WTC11 (cell line): ENCODE measurements around the gene HES6. TPM values are rescaled to one million over a fixed set of nuclear protein-coding genes. Genes with fewer than 3 reads are reported as not detected.

ENCODE experiments used
- ATAC-seq: fragments of 200-7000 bp; cut with Tn5 transposase; 2 replicates; pipeline ENCODE4 v1.10.0; 2021; ENCODE audit warnings: mild to moderate bottlenecking, moderate library complexity
- CTCF ChIA-PET: fragments of 300-600 bp; sonication (Branson Sonifier 250); formaldehyde crosslinking; loops from one replicate; lab custom pipeline; 2021; ENCODE audit warnings: antibody characterized with exemption; lab: Charles Lee
- POLR2A ChIA-PET: fragments of 350-600 bp; sonication (Branson Sonifier 250); formaldehyde crosslinking; loops from one replicate; lab custom pipeline; 2021; ENCODE audit warnings: antibody characterized with exemption; lab: Charles Lee
- DNase-seq: peaks from one replicate; pipeline ENCODE4 v3.0.0; 2021; ENCODE audit warnings: low spot score
- H3K27ac Mint-ChIP-seq: 2 replicates; pipeline ENCODE4 v1.8.0; 2021; ENCODE audit warnings: mixed read lengths
- H3K27me3 Mint-ChIP-seq: 2 replicates; pipeline ENCODE4 v1.8.0; 2021; ENCODE audit warnings: low read depth, mild to moderate bottlenecking, moderate library complexity, mixed read lengths
- H3K36me3 Mint-ChIP-seq: 2 replicates; pipeline ENCODE4 v1.8.0; 2021; ENCODE audit warnings: mixed read lengths
- H3K4me1 Mint-ChIP-seq: 2 replicates; pipeline ENCODE4 v1.8.0; 2022; ENCODE audit warnings: mixed read lengths
- H3K4me3 Mint-ChIP-seq: 2 replicates; pipeline ENCODE4 v1.8.0; 2021; ENCODE audit warnings: mild to moderate bottlenecking, moderate library complexity, mixed read lengths
- H3K9me3 Mint-ChIP-seq: 2 replicates; pipeline ENCODE4 v1.8.0; 2021; ENCODE audit warnings: mixed read lengths
- E2F1 ChIP-seq: sonication (generic); formaldehyde crosslinking; IDR thresholded peaks from 2 replicates; pipeline ENCODE4 v1.8.0; 2022; ENCODE audit warnings: mild to moderate bottlenecking, missing genetic modification reagents
- E2F5 ChIP-seq: sonication (generic); formaldehyde crosslinking; IDR thresholded peaks from 2 replicates; pipeline ENCODE4 v1.8.1; 2022; ENCODE audit warnings: mild to moderate bottlenecking, moderate library complexity, missing genetic modification reagents
- ELF4 ChIP-seq: sonication (generic); formaldehyde crosslinking; IDR thresholded peaks from 2 replicates; pipeline ENCODE4 v1.8.1; 2022; ENCODE audit warnings: low read depth, mild to moderate bottlenecking, moderate library complexity, missing genetic modification reagents
- GRHL2 ChIP-seq: fragments of 250-450 bp; sonication (Bioruptor Pico); IDR thresholded peaks from 2 replicates; pipeline ENCODE4 v1.8.0; 2022; ENCODE audit warnings: mild to moderate bottlenecking, moderate library complexity; ENCODE audit not compliant: insufficient replicate concordance, severe bottlenecking
- GTF2I ChIP-seq: fragments of 250-450 bp; sonication (Bioruptor Pico); conservative IDR thresholded peaks from 2 replicates; pipeline ENCODE4 v1.4.0; 2021; ENCODE audit warnings: mild to moderate bottlenecking
- IRF2 ChIP-seq: sonication (generic); formaldehyde crosslinking; IDR thresholded peaks from 2 replicates; pipeline ENCODE4 v1.8.0; 2022; ENCODE audit warnings: low read depth, missing genetic modification reagents, borderline replicate concordance
- KAT7 ChIP-seq: sonication (generic); formaldehyde crosslinking; IDR thresholded peaks from 2 replicates; pipeline ENCODE4 v1.8.1; 2023; ENCODE audit warnings: missing genetic modification reagents, mild to moderate bottlenecking, borderline replicate concordance
- NFATC4 ChIP-seq: fragments of 250-450 bp; sonication (Bioruptor Pico); IDR thresholded peaks from 2 replicates; pipeline ENCODE4 v1.9.0; 2021; ENCODE audit warnings: mild to moderate bottlenecking
- NFYB ChIP-seq: sonication (generic); formaldehyde crosslinking; conservative IDR thresholded peaks from 2 replicates; pipeline ENCODE4 v1.8.0; 2022; ENCODE audit warnings: low read depth, missing genetic modification reagents
- PREB ChIP-seq: sonication (generic); formaldehyde crosslinking; IDR thresholded peaks from 2 replicates; pipeline ENCODE4 v1.8.1; 2022; ENCODE audit warnings: mild to moderate bottlenecking, missing genetic modification reagents, moderate library complexity, borderline replicate concordance
- SP1 ChIP-seq: sonication (generic); formaldehyde crosslinking; conservative IDR thresholded peaks from 2 replicates; pipeline ENCODE4 v1.8.1; 2022; ENCODE audit warnings: missing genetic modification reagents
- USF2 ChIP-seq: sonication (generic); formaldehyde crosslinking; IDR thresholded peaks from 2 replicates; pipeline ENCODE4 v1.8.1; 2023; ENCODE audit warnings: mild to moderate bottlenecking, missing genetic modification reagents, moderate library complexity
- ZMAT4 ChIP-seq: fragments of 250-450 bp; sonication (Bioruptor Pico); IDR thresholded peaks from 2 replicates; pipeline ENCODE4 v1.9.0; 2021; ENCODE audit warnings: mild to moderate bottlenecking
- ZNF219 ChIP-seq: sonication (generic); formaldehyde crosslinking; IDR thresholded peaks from 2 replicates; pipeline ENCODE4 v1.8.0; 2023; ENCODE audit warnings: missing genetic modification reagents, mild to moderate bottlenecking, borderline replicate concordance
- ZNF512 ChIP-seq: sonication (generic); formaldehyde crosslinking; IDR thresholded peaks from 2 replicates; pipeline ENCODE4 v1.8.1; 2022; ENCODE audit warnings: missing genetic modification reagents, borderline replicate concordance
- ZNF532 ChIP-seq: fragments of 250-450 bp; sonication (Bioruptor Pico); IDR thresholded peaks from 2 replicates; pipeline ENCODE4 v1.9.0; 2021; ENCODE audit warnings: mild to moderate bottlenecking, borderline replicate concordance
- total RNA-seq: library from RNA; stranded (reverse); gene quantifications from 3 replicates; pipeline ENCODE4 v1.2.3, GENCODE V29; 2021

HES6 gene
- total RNA-seq, 1 experiment from 2014 or later = 52.1 TPM

GRCh38 chr2:238247841-238248453 is 8.1 kb upstream of the HES6 start (continued):
- TF ChIP-seq ZNF532 (no peak), SP1 (CRISPR knock-in tag) (no peak), ELF4 (no peak), USF2 (no peak)

- Mint-ChIP-seq H3K27me3 (peaks cover 4% of the 10 kb centered on the region), H3K9me3 (no peaks in the 10 kb centered on the region), H3K27ac (no peak overlapping the region), H3K4me1 (peaks cover 13% of the 10 kb centered on the region), H3K4me3 (no peak overlapping the region), H3K36me3 (peaks cover 5% of the 10 kb centered on the region; the same call in 1 of the 2 replicates)
- ChIA-PET POLR2A (no interaction called here), CTCF (interaction anchor here (2.4 kb wide), 1 partner anchor 16 kb away, joined by 14 read pairs; no protein-coding TSS in a partner anchor)
- no peak for DNase-seq
- no peak for ATAC-seq
- TF ChIP-seq ZMAT4 (CRISPR knock-in tag) = no peak
- TF ChIP-seq GRHL2 (CRISPR knock-in tag) = no peak
- no peak for TF ChIP-seq E2F5
- TF ChIP-seq IRF2 (CRISPR knock-in tag) = no peak
- no peak for TF ChIP-seq GTF2I (CRISPR knock-in tag)
- no peak for TF ChIP-seq ZNF219 (CRISPR knock-in tag)
- TF ChIP-seq ZNF512 (CRISPR knock-in tag) = no peak
- TF ChIP-seq E2F1 (CRISPR knock-in tag) = no peak
- no peak for TF ChIP-seq PREB (CRISPR knock-in tag)
- TF ChIP-seq NFATC4 (CRISPR knock-in tag) = no peak
- no peak for TF ChIP-seq SP1 (CRISPR knock-in tag)
- no peak for TF ChIP-seq KAT7 (CRISPR knock-in tag)
- no peak for TF ChIP-seq NFYB
- TF ChIP-seq ZNF532 = no peak
Observed at GRCh38 chr2:238247002-238247822, 7.4 kb upstream of the HES6 start.
